Measurements from ENCODE around the gene RIOX2. TPM values are rescaled to one million over a fixed set of nuclear protein-coding genes. Genes with fewer than 3 reads are reported as not detected.
A peak's percentile ranks its signal among the peaks of the same experiment; 100 is the strongest.

The RIOX2 gene
- total and polyA plus RNA-seq, 8 donors = 9.9 to 25.7 (median 17.0) TPM

- Histone ChIP-seq H3K27ac (peak overlapping the region in 2 of 4 donors; percentile 20 to 37), H3K27me3 (no peaks in the 10 kb centered on the region), H3K36me3 (no peaks in the 10 kb centered on the region), H3K4me1 (peaks cover 0 to 11% (median 0%) of the 10 kb centered on the region in 3 donors), H3K9me3 (no peaks in the 10 kb centered on the region), H3K4me3 (no peak overlapping the region)
- DNase-seq = no peak
- WGBS, 2 donors = 50 to 57% methylated on average over 4 of the region's 4 CpGs
- intact Hi-C loops (cut with DNase I) = no loop called here
- no peak for TF ChIP-seq CTCF (IDR thresholded peaks at IDR 0.05)
- peak in 3 of 4 donors; percentile 18 to 40 (median 32) for ATAC-seq
- peak; percentile 59 for FAIRE-seq
Measured at GRCh38 chr3:97901313-97902248, 70.7 kb downstream of the RIOX2 start.

- Histone ChIP-seq H3K4me3 (no peak overlapping the region), H3K27ac (no peak overlapping the region), H3K36me3 (no peaks in the 10 kb centered on the region), H3K4me1 (peaks cover 0 to 11% (median 0%) of the 10 kb centered on the region in 3 donors), H3K9me3 (no peaks in the 10 kb centered on the region), H3K27me3 (no peaks in the 10 kb centered on the region)
- ATAC-seq (no peak), FAIRE-seq (no peak), DNase-seq (no peak)
- intact Hi-C loops (cut with DNase I) = no loop called here
- no peak for TF ChIP-seq CTCF (IDR thresholded peaks at IDR 0.05)
Measured at GRCh38 chr3:97899331-97899730, 72.9 kb downstream of the RIOX2 start.

GRCh38 chr3:97896547-97896946 is 75.7 kb downstream of the RIOX2 start:
- Histone ChIP-seq H3K36me3 (no peaks in the 10 kb centered on the region), H3K27me3 (no peaks in the 10 kb centered on the region), H3K9me3 (no peaks in the 10 kb centered on the region), H3K4me3 (no peak overlapping the region), H3K27ac (no peak overlapping the region), H3K4me1 (peaks cover 0 to 4% (median 0%) of the 10 kb centered on the region in 3 donors)
- WGBS, 2 donors = 89 to 91% methylated on average over 3 of the region's 3 CpGs
- TF ChIP-seq CTCF (IDR thresholded peaks at IDR 0.05) = no peak
- ATAC-seq = no peak
- intact Hi-C loops (cut with DNase I) = no loop called here
- no peak for FAIRE-seq
- DNase-seq = no peak

GRCh38 chr3:97896129-97896528 is 76.1 kb downstream of the RIOX2 start:
- Histone ChIP-seq H3K27me3 (no peaks in the 10 kb centered on the region), H3K27ac (no peak overlapping the region), H3K36me3 (no peaks in the 10 kb centered on the region), H3K4me3 (no peak overlapping the region), H3K9me3 (no peaks in the 10 kb centered on the region), H3K4me1 (peaks cover 0 to 3% (median 0%) of the 10 kb centered on the region in 3 donors)
- DNase-seq (no peak), FAIRE-seq (no peak), ATAC-seq (no peak)
- WGBS, 2 donors = 91 to 97% methylated on average over 1 of the region's 1 CpG
- no peak for TF ChIP-seq CTCF (IDR thresholded peaks at IDR 0.05)
- intact Hi-C loops (cut with DNase I) = no loop called here

GRCh38 chr3:97895216-97895615 is 77.0 kb downstream of the RIOX2 start:
- DNase-seq (no peak), ATAC-seq (no peak), FAIRE-seq (no peak)
- TF ChIP-seq CTCF (IDR thresholded peaks at IDR 0.05) = no peak
- WGBS, 2 donors = 89 to 92% methylated on average over 3 of the region's 3 CpGs
- Histone ChIP-seq H3K9me3 (no peaks in the 10 kb centered on the region), H3K27ac (no peak overlapping the region), H3K4me1 (no peaks in the 10 kb centered on the region), H3K36me3 (no peaks in the 10 kb centered on the region), H3K4me3 (no peak overlapping the region), H3K27me3 (no peaks in the 10 kb centered on the region)
- intact Hi-C loops (cut with DNase I) = no loop called here
